ENCODE results near the gene COQ10A. TPM values are rescaled to one million over a fixed set of nuclear protein-coding genes. Genes with fewer than 3 reads are reported as not detected.

Gene COQ10A
- total and polyA plus RNA-seq, 11 donors: 45.7 to 250 (median 129) TPM

- Histone ChIP-seq H3K9me3 (no peaks in the 10 kb centered on the region), H3K27me3 (no peaks in the 10 kb centered on the region), H3K4me3 (no peak overlapping the region), H3K4me1 (peaks cover 11 to 70% (median 46%) of the 10 kb centered on the region in 12 donors), H3K36me3 (peaks cover 0 to 67% (median 41%) of the 10 kb centered on the region in 9 donors), H3K27ac (peak overlapping the region in 2 of 12 donors; percentile 13 to 34)
- 53 to 65% (median 58%) methylated on average over 5 of the region's 5 CpGs for WGBS, 4 donors
- intact Hi-C loops (cut with DNase I): no loop called here
- ATAC-seq: peak in 3 of 4 donors; percentile 11 to 27 (median 19)
- DNase-seq: no peak
- no peak for TF ChIP-seq CTCF (IDR thresholded peaks at IDR 0.05)
- no peak for TF ChIP-seq POLR2A (IDR thresholded peaks at IDR 0.05)
Observed at GRCh38 chr12:56293795-56294194, 27.1 kb downstream of the COQ10A start.

GRCh38 chr12:56296295-56296694 is 29.6 kb downstream of the COQ10A start:
- H3K27ac ChIP-seq: peak overlapping the region in 1 of 12 donors; percentile 32
- no peak for TF ChIP-seq CTCF (IDR thresholded peaks at IDR 0.05)
- no peak for ATAC-seq

GRCh38 chr12:56297400-56297799 is 30.7 kb downstream of the COQ10A start:
- no peak for ATAC-seq
- TF ChIP-seq CTCF (IDR thresholded peaks at IDR 0.05): no peak
- TF ChIP-seq POLR2A (IDR thresholded peaks at IDR 0.05): no peak
- Histone ChIP-seq H3K27ac (peak overlapping the region in 4 of 12 donors; percentile 32 to 100 (median 96)), H3K36me3 (peaks cover 0 to 39% (median 18%) of the 10 kb centered on the region in 9 donors), H3K9me3 (no peaks in the 10 kb centered on the region), H3K27me3 (no peaks in the 10 kb centered on the region), H3K4me1 (peaks cover 24 to 79% (median 64%) of the 10 kb centered on the region in 12 donors), H3K4me3 (peak overlapping the region in 1 of 12 donors; percentile 8)
- DNase-seq: no peak
- WGBS, 4 donors: 92 to 94% (median 92%) methylated on average over 8 of the region's 8 CpGs
- intact Hi-C loops (cut with DNase I): loop anchor here in 1 of 10 donors (5.0 kb wide), 1 partner anchor 175 kb away; no protein-coding TSS in a partner anchor

More at GRCh38 chr12:56296295-56296694, 29.6 kb downstream of the COQ10A start:
- Histone ChIP-seq H3K27me3 (no peaks in the 10 kb centered on the region), H3K9me3 (no peaks in the 10 kb centered on the region), H3K36me3 (peaks cover 0 to 46% (median 22%) of the 10 kb centered on the region in 9 donors), H3K4me1 (peaks cover 16 to 78% (median 60%) of the 10 kb centered on the region in 12 donors), H3K4me3 (no peak overlapping the region)
- intact Hi-C loops (cut with DNase I): loop anchor here in 1 of 10 donors (5.0 kb wide), 1 partner anchor 174 kb away; no protein-coding TSS in a partner anchor
- DNase-seq: no peak
- WGBS, 4 donors: 56 to 74% (median 67%) methylated on average over 5 of the region's 5 CpGs

GRCh38 chr12:56298828-56299227 is 32.1 kb downstream of the COQ10A start:
- Histone ChIP-seq H3K27me3 (no peaks in the 10 kb centered on the region), H3K27ac (peak overlapping the region in 11 of 12 donors; percentile 91 to 100 (median 96)), H3K4me3 (peak overlapping the region in 11 of 12 donors; percentile 62 to 98 (median 85)), H3K36me3 (peaks cover 0 to 38% (median 16%) of the 10 kb centered on the region in 9 donors), H3K9me3 (no peaks in the 10 kb centered on the region), H3K4me1 (peaks cover 24 to 73% (median 56%) of the 10 kb centered on the region in 12 donors)
- ATAC-seq: no peak
- intact Hi-C loops (cut with DNase I): loop anchor here in 1 of 10 donors (5.0 kb wide), 1 partner anchor 177 kb away; no protein-coding TSS in a partner anchor
- DNase-seq: no peak
- WGBS, 4 donors: 54 to 68% (median 63%) methylated on average over 5 of the region's 5 CpGs
- no peak for TF ChIP-seq POLR2A (IDR thresholded peaks at IDR 0.05)
- TF ChIP-seq CTCF (IDR thresholded peaks at IDR 0.05): no peak

Measured in heart left ventricle (tissue), 16 donors.